HCT116 (cell line): ENCODE data around the gene NTHL1. TPM values are rescaled to one million over a fixed set of nuclear protein-coding genes. Genes with fewer than 3 reads are reported as not detected.
A peak's percentile ranks its signal among the peaks of the same experiment; 100 is the strongest.

Source experiments
- ATAC-seq: fragments of 200-7000 bp; cut with Tn5 transposase; 2 replicates; pipeline ENCODE4 v1.9.1; 2020; ENCODE audit warnings: mild to moderate bottlenecking, moderate library complexity
- BruUV-seq: library from RNA; stranded (reverse); fragments of 400-500 nt; replicated peaks from 2 replicates; lab custom pipeline; 2021; lab: Mats Ljungman, UMichigan
- CTCF ChIA-PET: fragments of 300-600 bp; sonication (Branson Sonifier 250); formaldehyde crosslinking; loops from one replicate; lab custom pipeline; 2021; ENCODE audit warnings: antibody characterized with exemption; lab: Charles Lee
- POLR2A ChIA-PET: fragments of 300-600, 350-600 bp; sonication (Branson Sonifier 250); formaldehyde crosslinking; loops from one replicate; lab custom pipeline; 2021; ENCODE audit warnings: antibody characterized with exemption; lab: Charles Lee
- RAD21 ChIA-PET, 2 experiments: fragments of 300-600 bp; sonication (Branson Sonifier 250); formaldehyde crosslinking; loops; one replicate each; lab custom pipeline; 2023; ENCODE audit warnings: low total read pairs in 2 of 2; ENCODE audit not compliant: uncharacterized antibody in 2 of 2, unreplicated experiment in 2 of 2, low non-redundant PET in 1 of 2; lab: Charles Lee
- DNase-seq: peaks from one replicate; pipeline ENCODE4 v3.0.0-alpha.2; 2010; ENCODE audit warnings: low read depth, low spot score
- H2AFZ ChIP-seq: fragments of 200-600 bp; shearing (Covaris generic), sonication (generic); 2 replicates; pipeline ENCODE4 v1.6.1; 2017; ENCODE audit warnings: low read depth, mixed run types, mixed read lengths, antibody characterized with exemption, low read length; ENCODE audit not compliant: poor library complexity, severe bottlenecking
- H3K27ac ChIP-seq: 2 replicates; pipeline ENCODE4 v1.5.1; 2012; ENCODE audit warnings: low read depth, low read length
- H3K27me3 ChIP-seq: fragments of 200-600 bp; sonication (generic); 2 replicates; pipeline ENCODE4 v1.6.1; 2016; ENCODE audit warnings: mixed run types, low read length, mixed read lengths; ENCODE audit not compliant: insufficient read depth
- H3K36me3 ChIP-seq, 2 experiments: fragments of 200-500 bp in 1 of 2; fragments of 200-600 bp in 1 of 2; sonication (Bioruptor generic) in 1 of 2; sonication (generic) in 1 of 2; 2 replicates each; pipeline versions ENCODE4 v1.5.1 to v1.6.1; 2014 to 2016; ENCODE audit warnings: low read length in 2 of 2, inconsistent platforms in 1 of 2, mixed read lengths in 1 of 2, mixed run types in 1 of 2; ENCODE audit not compliant: insufficient read depth in 2 of 2, control insufficient read depth in 1 of 2
- H3K4me1 ChIP-seq, 2 experiments: fragments of 200-600 bp in 1 of 2; sonication (generic) in 1 of 2; 2 replicates each; pipeline versions ENCODE4 v1.5.1 to v1.6.1; 2012 to 2017; ENCODE audit warnings: low read length in 2 of 2, inconsistent platforms in 1 of 2, mild to moderate bottlenecking in 1 of 2, mixed read lengths in 1 of 2, mixed run types in 1 of 2, moderate library complexity in 1 of 2; ENCODE audit not compliant: insufficient read depth in 2 of 2, control insufficient read depth in 1 of 2
- H3K4me2 ChIP-seq: fragments of 200-600 bp; sonication (generic); 2 replicates; pipeline ENCODE4 v1.6.1; 2017; ENCODE audit warnings: mixed run types, low read length, mixed read lengths
- H3K4me3 ChIP-seq, 2 experiments: fragments of 200-600 bp in 1 of 2; sonication (generic) in 1 of 2; replicated peaks in 1 of 2; 2 replicates each; pipeline ENCODE4 v1.5.1; 2011 to 2016; ENCODE audit warnings: low read length in 2 of 2, control low read depth in 1 of 2, low read depth in 1 of 2, mild to moderate bottlenecking in 1 of 2, mixed read lengths in 1 of 2, mixed run types in 1 of 2
- H3K79me2 ChIP-seq: fragments of 200-600 bp; sonication (generic); 2 replicates; pipeline ENCODE4 v1.6.1; 2017; ENCODE audit warnings: mild to moderate bottlenecking, mixed run types, low read length, moderate library complexity, mixed read lengths; ENCODE audit not compliant: insufficient read depth
- H3K9ac ChIP-seq: fragments of 200-600 bp; sonication (generic); 2 replicates; pipeline ENCODE4 v1.6.1; 2016; ENCODE audit warnings: low read length, mixed read lengths
- H3K9me2 ChIP-seq: fragments of 200-600 bp; sonication (generic), shearing (Covaris generic); 2 replicates; pipeline ENCODE4 v1.6.1; 2017; ENCODE audit warnings: mixed run types, mild to moderate bottlenecking, moderate library complexity; ENCODE audit not compliant: insufficient read depth
- H3K9me3 ChIP-seq, 2 experiments: fragments of 200-500 bp in 1 of 2; fragments of 200-600 bp in 1 of 2; sonication (Bioruptor generic) in 1 of 2; sonication (generic) in 1 of 2; 2 replicates each; pipeline ENCODE4 v1.6.1; 2014 to 2017; ENCODE audit warnings: low read length in 2 of 2, mixed read lengths in 2 of 2, inconsistent platforms in 1 of 2, low read depth in 1 of 2, mild to moderate bottlenecking in 1 of 2, mixed run types in 1 of 2, moderate library complexity in 1 of 2; ENCODE audit not compliant: control insufficient read depth in 1 of 2, insufficient read depth in 1 of 2
- H4K20me1 ChIP-seq: fragments of 200-600 bp; sonication (generic), shearing (Covaris generic); 2 replicates; pipeline ENCODE4 v1.6.1; 2017; ENCODE audit warnings: mixed run types, mild to moderate bottlenecking, moderate library complexity; ENCODE audit not compliant: insufficient read depth
- ATF3 ChIP-seq: IDR thresholded peaks from 2 replicates; pipeline ENCODE4 v1.6.1; 2012
- CBX3 ChIP-seq: IDR thresholded peaks from 2 replicates; pipeline ENCODE4 v1.6.1; 2012; ENCODE audit warnings: low read depth
- ELF1 ChIP-seq: IDR thresholded peaks from 2 replicates; pipeline ENCODE4 v1.6.1; 2012; ENCODE audit warnings: low read depth, borderline replicate concordance
- EZH2phosphoT487 ChIP-seq: fragments of 200-600 bp; IDR thresholded peaks from 2 replicates; pipeline ENCODE4 v1.6.1; 2018; ENCODE audit warnings: antibody characterized with exemption, borderline replicate concordance
- MAX ChIP-seq: IDR thresholded peaks from 2 replicates; pipeline ENCODE4 v1.6.1; 2012
- POLR2AphosphoS5 ChIP-seq: IDR thresholded peaks from 2 replicates; pipeline ENCODE4 v1.6.1; 2011; ENCODE audit warnings: mild to moderate bottlenecking, low read depth, low read length, moderate library complexity
- REST ChIP-seq: IDR thresholded peaks from 2 replicates; pipeline ENCODE4 v1.6.1; 2012; ENCODE audit warnings: low read depth
- SRF ChIP-seq: IDR thresholded peaks from 2 replicates; pipeline ENCODE4 v1.6.1; 2012; ENCODE audit warnings: low read depth
- TCF7L2 ChIP-seq: IDR thresholded peaks from 2 replicates; pipeline ENCODE4 v1.7.0; 2011; ENCODE audit warnings: borderline replicate concordance, inconsistent platforms; ENCODE audit not compliant: insufficient read depth, insufficient read length; ENCODE audit errors: extremely low read depth
- YY1 ChIP-seq: IDR thresholded peaks from 2 replicates; pipeline ENCODE4 v1.6.1; 2011; ENCODE audit warnings: low read length, low read depth, moderate library complexity, mild to moderate bottlenecking; ENCODE audit not compliant: insufficient replicate concordance; ENCODE audit errors: extremely low read depth
- ZBTB33 ChIP-seq: IDR thresholded peaks from 2 replicates; pipeline ENCODE4 v1.6.1; 2011; ENCODE audit warnings: mild to moderate bottlenecking, low read length, moderate library complexity; ENCODE audit not compliant: insufficient replicate concordance; ENCODE audit errors: extremely low read depth
- ZFX ChIP-seq: fragments of 450-650 bp; IDR thresholded peaks from 2 replicates; pipeline ENCODE4 v1.6.1; 2017
- intact Hi-C: fragments of 100-400 bp; cut with micrococcal nuclease; formaldehyde crosslinking; loops from 2 replicates; pipeline ENCODE4 v1.10.0; 2022
- total RNA-seq: library from RNA; stranded (reverse); gene quantifications from one replicate; pipeline ENCODE4 v1.2.1, GENCODE V29; 2021; ENCODE audit not compliant: unreplicated experiment

The NTHL1 gene
- total RNA-seq, 1 experiment from 2014 or later, result 40.1 TPM

- intact Hi-C loops, result no loop called here
- BruUV-seq, result TSS peak; percentile 39
- peaks cover 7% of the 10 kb centered on the region; the same call in 1 of the 2 replicates for H3K79me2 ChIP-seq
- H3K27ac ChIP-seq, result peak overlapping the region; percentile 65
- ChIA-PET RAD21 (no interaction called here), CTCF (no interaction called here), POLR2A (no interaction called here)
- peak overlapping the region; percentile 67 for H3K4me2 ChIP-seq
- DNase-seq (no peak), ATAC-seq (peak; percentile 53)
- H3K27me3 ChIP-seq, result no peaks in the 10 kb centered on the region
- peaks cover 6 to 14% of the 10 kb centered on the region in 2 experiments; a peak in 2 of 4 replicates for H3K36me3 ChIP-seq
- H3K4me3 ChIP-seq, result peak overlapping the region; percentile 53 to 60
- H3K9ac ChIP-seq, result peak overlapping the region; percentile 57
- H3K9me2 ChIP-seq, result no peaks in the 10 kb centered on the region
- TF ChIP-seq TCF7L2, result peak; percentile 25
- no peak for TF ChIP-seq ATF3
- TF ChIP-seq ELF1, result no peak
- peak; percentile 48; the same call in 1 of the 2 replicates for TF ChIP-seq POLR2AphosphoS5
- TF ChIP-seq EZH2phosphoT487, result no peak
- H4K20me1 ChIP-seq, result no peaks in the 10 kb centered on the region
- H3K9me3 ChIP-seq, result no peaks in the 10 kb centered on the region
- H2AFZ ChIP-seq, result no peak overlapping the region
- H3K4me1 ChIP-seq, result peaks cover 13 to 38% of the 10 kb centered on the region in 2 experiments
Measured at GRCh38 chr16:1990351-1991134, 57.1 kb downstream of the NTHL1 start.

- no peak for ATAC-seq
- TF ChIP-seq SRF, result no peak
- no peak for TF ChIP-seq ZFX
- TF ChIP-seq MAX, result no peak
- TF ChIP-seq ATF3, result no peak
- no peak for TF ChIP-seq EZH2phosphoT487
- TF ChIP-seq REST, result no peak
- TF ChIP-seq YY1, result no peak
- no peak for TF ChIP-seq ZBTB33
- no peak for TF ChIP-seq CBX3
Measured at GRCh38 chr16:1990101-1990350, 57.6 kb downstream of the NTHL1 start.

More at GRCh38 chr16:1990101-1990350, 57.6 kb downstream of the NTHL1 start:
- POLR2A ChIA-PET, result no interaction called here
- RAD21 ChIA-PET, result no interaction called here
- H3K4me3 ChIP-seq, result peak overlapping the region; percentile 53 to 60
- H3K27ac ChIP-seq, result peak overlapping the region; percentile 65; the same call in 1 of the 2 replicates
- H2AFZ ChIP-seq, result no peak overlapping the region
- no peaks in the 10 kb centered on the region for H3K9me2 ChIP-seq
- peaks cover 6 to 14% of the 10 kb centered on the region in 2 experiments; a peak in 2 of 4 replicates for H3K36me3 ChIP-seq
- no peaks in the 10 kb centered on the region for H4K20me1 ChIP-seq
- DNase-seq, result no peak
- BruUV-seq, result no TSS peak
- no peaks in the 10 kb centered on the region for H3K27me3 ChIP-seq
- intact Hi-C loops, result no loop called here
- peaks cover 18 to 43% of the 10 kb centered on the region in 2 experiments for H3K4me1 ChIP-seq
- H3K4me2 ChIP-seq, result peak overlapping the region; percentile 67
- peaks cover 12% of the 10 kb centered on the region for H3K79me2 ChIP-seq
- no peaks in the 10 kb centered on the region for H3K9me3 ChIP-seq
- CTCF ChIA-PET, result interaction anchor here (0.6 kb wide), 1 partner anchor 25 kb away, joined by 3 read pairs; no protein-coding TSS in a partner anchor
- H3K9ac ChIP-seq, result peak overlapping the region; percentile 57; the same call in 1 of the 2 replicates
